HG03095 (cell line): ENCODE results near the gene PAK3.

Experiments used
- ATAC-seq: cut with Tn5 transposase; IDR thresholded peaks from one replicate; pipeline ENCODE4 v1.9.1; 2021; ENCODE audit warnings: moderate library complexity; ENCODE audit not compliant: unreplicated experiment

PAK3 gene

GRCh38 chrX:111259559-111259958, 163.6 kb downstream of the PAK3 start:
- ATAC-seq = no peak

GRCh38 chrX:111260451-111260850, 164.5 kb downstream of the PAK3 start:
- no peak for ATAC-seq

- ATAC-seq = no peak
Measured at GRCh38 chrX:111262086-111262485, 166.1 kb downstream of the PAK3 start.

GRCh38 chrX:111264385-111264784, 168.4 kb downstream of the PAK3 start:
- no peak for ATAC-seq

- no peak for ATAC-seq
Measured at GRCh38 chrX:111265486-111265885, 169.5 kb downstream of the PAK3 start.

- no peak for ATAC-seq
Measured at GRCh38 chrX:111268506-111268905, 172.5 kb downstream of the PAK3 start.

GRCh38 chrX:111270339-111270738, 174.3 kb downstream of the PAK3 start, which contains the start of gene CAPN6:
Gene CAPN6, minus strand, starts transcription at chrX:111270483. Its CDS starts 6,547 bp downstream, at chrX:111263936.
- ATAC-seq = no peak
